Heart right ventricle (tissue), 16 donors: ENCODE results near the gene DUT. TPM values are rescaled to one million over a fixed set of nuclear protein-coding genes. Genes with fewer than 3 reads are reported as not detected.
A peak's percentile ranks its signal among the peaks of the same experiment; 100 is the strongest.

Source experiments
- ATAC-seq, 8 donors: fragments of 200-7000 bp; cut with Tn5 transposase; one replicate each; pipeline ENCODE4 v1.9.1; 2020; ENCODE audit warnings: mild to moderate bottlenecking in 8 of 8, moderate library complexity in 8 of 8, moderate number of reproducible peaks in 1 of 8
- DNase-seq, 2 donors: peaks; one replicate each; pipeline ENCODE4 v3.0.0-alpha.2; 2020
- H3K27ac ChIP-seq, 10 donors: fragments of 200-600 bp; sonication (generic) in 2 of 10; one replicate each; pipeline versions ENCODE4 v1.5.0 to v1.8.0; 2020 to 2022; ENCODE audit warnings: mild to moderate bottlenecking in 3 of 10
- H3K27me3 ChIP-seq, 7 donors: fragments of 200-600 bp; one replicate each; pipeline ENCODE4 v1.8.0; 2021 to 2022; ENCODE audit warnings: mild to moderate bottlenecking in 2 of 7
- H3K36me3 ChIP-seq, 9 donors: fragments of 200-600 bp; sonication (generic) in 1 of 9; one replicate each; pipeline versions ENCODE4 v1.5.0 to v1.8.0; 2020 to 2022; ENCODE audit warnings: mild to moderate bottlenecking in 2 of 9
- H3K4me1 ChIP-seq, 9 donors: fragments of 200-600 bp; sonication (generic) in 1 of 9; one replicate each; pipeline versions ENCODE4 v1.5.0 to v1.8.0; 2020 to 2022; ENCODE audit warnings: mild to moderate bottlenecking in 4 of 9
- H3K4me3 ChIP-seq, 10 donors: fragments of 200-600 bp; sonication (generic) in 2 of 10; one replicate each; pipeline versions ENCODE4 v1.5.0 to v1.8.0; 2020 to 2022; ENCODE audit warnings: mild to moderate bottlenecking in 7 of 10, moderate library complexity in 2 of 10
- H3K9me3 ChIP-seq, 11 donors: fragments of 200-600 bp in 10 of 11; sonication (generic) in 2 of 11; one replicate each; pipeline versions ENCODE4 v1.5.0 to v1.8.0; 2013 to 2022; ENCODE audit warnings: mild to moderate bottlenecking in 2 of 11, control low read depth in 1 of 11, moderate library complexity in 1 of 11
- CTCF ChIP-seq, 9 donors: fragments of 200-600 bp; sonication (generic) in 2 of 9; IDR thresholded peaks; one replicate each; pipeline versions ENCODE4 v1.5.0 to v1.8.0; 2021 to 2022; ENCODE audit warnings: antibody characterized with exemption in 9 of 9, mild to moderate bottlenecking in 5 of 9, moderate library complexity in 1 of 9
- WGBS, 2 donors: extraction: QIAGEN DNeasy Blood & Tissue Kit; methylation state at CpG; one replicate each; pipeline ENCODE4 v1.1.7; 2013; ENCODE audit warnings: inconsistent platforms in 1 of 2; 5-methylcytosine and 5-hydroxymethylcytosine counted together
- intact Hi-C, 10 donors: fragments of 100-400 bp; cut with DNase I; formaldehyde crosslinking; loops; one replicate each; pipeline versions ENCODE4 v1.11.1 to v1.14.2; 2022
- long read RNA-seq, 3 donors: library from polyadenylated mRNA; unstranded; transcript quantifications; one replicate each; pipeline ENCODE4 v2.0.0, GENCODE V29; 2020 to 2021
- polyA plus RNA-seq, 2 donors: library from polyadenylated mRNA; stranded (reverse); fragments of 200-250 nt; gene quantifications; one replicate each; pipeline ENCODE4 v1.2.3, GENCODE V29; 2013
- total RNA-seq, 10 donors: library from RNA; stranded (reverse); fragmentation: NEBNext Ultra II Directional in 3 of 10; extraction: Animal tissue kit (Norgen Biotek cat#: 25700) in 3 of 10; gene quantifications; one replicate each; pipeline versions ENCODE4 v1.2.1 to v1.2.4, GENCODE V29; 2021 to 2023
- donor health status: Arrhythmogenic right ventricular cardiomyopathy.
- donor health status: ischemic (EF 13 %, LVEDD 7.1; RV severe dilation, severe dysfunction).
- donor health status: healthy with polysubstance abuse.
- donor health status: DM: no; HTN: yes; CAD: no.
- donor health status: DM: no; HTN: no; CAD: no.
- donor health status: ischemic (EF 25% LVEDD 6.9; RV normal size, moderate dysfunction).
- donor health status: ischemic (EF 25% LVEDD 5.7; RV mildly dilated, moderate dysfunction).
- donor health status: healthy.
- donor health status: DM: yes; HTN: yes; CAD: no.
- donor health status: Ischemic cardiomyopathy.
- donor health status: ischemic (EF 35%, LVEDD 5.7; RV mildly dilated, moderate dysfunction).
- donor health status: nonischemic (EF 11% LVEDD 7.7; RV severe dilation, severe dysfunction).
- donor health status: DM: yes; HTN: yes; CAD: no.
- donor health status: PGD.
- donor health status: ischemic (EF 29% LVEDD 5.4; RV normal size, mild dysfunction).
- donor health status: nonischemic (EF 23%, LVEDD 6.1; RV moderate dilation, normal function).

Gene DUT
- total RNA-seq = 10 to 100 TPM; 51.9 to 88.4 (median 62.7) TPM
- polyA plus RNA-seq = 10 to 100 TPM; 48.5 to 67.3 TPM
- long read RNA-seq, donor 1, transcript DUT-205 (7 exons, 769 nt) = minor isoform, 16 of 91 reads
- long read RNA-seq, donor 1, transcript DUT-202 (6 exons, 1,935 nt) = minor isoform, 8 of 91 reads
- long read RNA-seq, donor 1, transcript DUT-201 (7 exons, 2,147 nt) = major isoform, 58 of 91 reads
- long read RNA-seq, donor 1, partial matches to known transcripts = 1 of 91 reads
- long read RNA-seq, donor 1, other reads (novel, unspliced or antisense) = 5 of 91 reads
- long read RNA-seq, donor 2, transcript DUT-201 (7 exons, 2,147 nt) = major isoform, 80 of 117 reads
- long read RNA-seq, donor 2, transcript DUT-205 (7 exons, 769 nt) = minor isoform, 20 of 117 reads
- long read RNA-seq, donor 2, transcript DUT-202 (6 exons, 1,935 nt) = minor isoform, 10 of 117 reads
- long read RNA-seq, donor 2, partial matches to known transcripts = 1 of 117 reads
- long read RNA-seq, donor 2, other reads (novel, unspliced or antisense) = 3 of 117 reads
- long read RNA-seq, donor 3, transcript DUT-201 (7 exons, 2,147 nt) = major isoform, 84 of 96 reads
- long read RNA-seq, donor 3, transcript DUT-204 (7 exons, 724 nt) = minor isoform, 5 of 96 reads
- long read RNA-seq, donor 3, partial matches to known transcripts = 1 of 96 reads
- long read RNA-seq, donor 3, other reads (novel, unspliced or antisense) = 4 of 96 reads

- H3K27me3 ChIP-seq = no peaks in the 10 kb centered on the region
- WGBS, 2 donors = 0 to 1% methylated on average over 87 to 89 of the region's 89 CpGs
- ATAC-seq (peak; percentile 96 to 99 (median 97)), DNase-seq (peak; percentile 88 to 89)
- intact Hi-C loops = loop anchor here in 1 of 10 donors (10.0 kb wide), 1 partner anchor 824 kb away; the partner anchor contains the start of gene COPS2
- peak within 1 kb of the TSS; percentile 95 to 100 (median 98) for H3K27ac ChIP-seq
- H3K9me3 ChIP-seq = no peaks in the 10 kb centered on the region
- peak within 1 kb of the TSS; percentile 66 to 98 (median 86) for H3K4me3 ChIP-seq
- TF ChIP-seq CTCF (IDR thresholded peaks at IDR 0.05) = no peak
- peaks cover 4 to 32% (median 16%) of the 10 kb centered on the region in 9 donors for H3K4me1 ChIP-seq
- peaks cover 0 to 33% (median 4%) of the 10 kb centered on the region in 9 donors for H3K36me3 ChIP-seq
These were observed at the start of gene DUT for GRCh38 chr15:48330855-48331795. Gene DUT (plus strand): TSS chr15:48331429. CDS start chr15:48331516, 87 bp downstream.

GRCh38 chr15:48281674-48282073, 49.6 kb upstream of the DUT start:
- Histone ChIP-seq H3K4me1 (peaks cover 0 to 30% (median 5%) of the 10 kb centered on the region in 9 donors), H3K36me3 (no peaks in the 10 kb centered on the region), H3K4me3 (no peak overlapping the region), H3K9me3 (no peaks in the 10 kb centered on the region), H3K27ac (no peak overlapping the region), H3K27me3 (peaks cover 0 to 5% (median 0%) of the 10 kb centered on the region in 7 donors)
- intact Hi-C loops = loop anchor here in 5 of 10 donors (10.0 kb wide), 3 partner anchors 167 to 1087 kb away; no protein-coding TSS in a partner anchor
- no peak for TF ChIP-seq CTCF (IDR thresholded peaks at IDR 0.05)
- WGBS, 2 donors = 81 to 84% methylated on average over 4 of the region's 4 CpGs
- DNase-seq (no peak), ATAC-seq (no peak)

- peaks cover 0 to 4% (median 0%) of the 10 kb centered on the region in 7 donors for H3K27me3 ChIP-seq
- intact Hi-C loops = loop anchor here in 5 of 10 donors (10.0 kb wide), 3 partner anchors 167 to 1087 kb away; no protein-coding TSS in a partner anchor
- H3K4me1 ChIP-seq = peaks cover 0 to 30% (median 5%) of the 10 kb centered on the region in 9 donors
- H3K36me3 ChIP-seq = no peaks in the 10 kb centered on the region
- no peak for DNase-seq
- H3K27ac ChIP-seq = no peak overlapping the region
- no peak overlapping the region for H3K4me3 ChIP-seq
- H3K9me3 ChIP-seq = no peaks in the 10 kb centered on the region
- no peak for ATAC-seq
- no peak for TF ChIP-seq CTCF (IDR thresholded peaks at IDR 0.05)
- 35 to 38% methylated on average over 4 of the region's 4 CpGs for WGBS, 2 donors
These were observed 49.0 kb upstream of the DUT start for GRCh38 chr15:48282216-48282615.
